ENCODE data around the gene ZFHX2. TPM values are rescaled to one million over a fixed set of nuclear protein-coding genes. Genes with fewer than 3 reads are reported as not detected.
"Not testable (repeated sequence)": the region's sequence is repeated elsewhere in the genome, so short reads cannot be mapped to it uniquely, and the experiment has no call there.

Gene ZFHX2
- polyA plus RNA-seq, 1 donor (not counting 4 experiments of a cell fraction or from before 2014, with no cell fraction given) = 0.18 TPM

GRCh38 chr14:23583761-23584526 lies 32.4 kb upstream of the ZFHX2 start:
- H3K9me3 ChIP-seq (ENCODE audit: control insufficient read depth, low read depth, low read length); H3K4me1 ChIP-seq (ENCODE audit: control insufficient read depth, extremely low read depth, insufficient read depth, low read length); H4K20me1 ChIP-seq (ENCODE audit: control insufficient read depth, extremely low read depth, insufficient read depth, low read length); DNase-seq (ENCODE audit: low read depth, low spot score); H3K27ac ChIP-seq (ENCODE audit: control insufficient read depth, insufficient read depth, low read length); H3K4me2 ChIP-seq (ENCODE audit: control insufficient read depth, extremely low read depth, insufficient read depth, low read depth, low read length); H3K9ac ChIP-seq (ENCODE audit: control insufficient read depth, extremely low read depth, insufficient read depth, low read length); H3K79me2 ChIP-seq (ENCODE audit: control insufficient read depth, insufficient read depth, low read length); H3K9me1 ChIP-seq (ENCODE audit: control insufficient read depth, extremely low read depth, insufficient read depth, low read length); H3K36me3 ChIP-seq (ENCODE audit: control insufficient read depth in 2 of 2, extremely low read depth in 1 of 2, insufficient read depth in 2 of 2, low read length in 2 of 2); H3K4me3 ChIP-seq (ENCODE audit: control insufficient read depth in 2 of 3, extremely low read depth in 1 of 3, insufficient read depth in 2 of 3, low read depth in 1 of 3, low read length in 3 of 3); H2AFZ ChIP-seq (ENCODE audit: control insufficient read depth, low read length); FAIRE-seq; dilution Hi-C loops (cut with MboI; ENCODE audit: extremely low pct_ligation_motif_present, low sequenced_read_pairs): not testable (repeated sequence)
- H3K27me3 ChIP-seq (ENCODE audit: control insufficient read depth, extremely low read depth, insufficient read depth, low read length) = peaks cover 10% of the 10 kb centered on the region

GRCh38 chr14:23582906-23583760 lies 31.6 kb upstream of the ZFHX2 start:
- no peak for TF ChIP-seq EZH2 (IDR thresholded peaks at IDR 0.05; ENCODE audit: low read length)
- TF ChIP-seq CTCF (optimal IDR thresholded peaks at IDR 0.05 in 1 of 3, IDR thresholded peaks at IDR 0.05 in 1 of 3, conservative IDR thresholded peaks at IDR 0.05 in 1 of 3; ENCODE audit: extremely low read depth in 1 of 3, insufficient read depth in 2 of 3, low read length in 3 of 3) = no peak
- dilution Hi-C loops (cut with MboI; ENCODE audit: extremely low pct_ligation_motif_present, low sequenced_read_pairs) = no loop called here
- no peak overlapping the region for H3K4me2 ChIP-seq (ENCODE audit: control insufficient read depth, extremely low read depth, insufficient read depth, low read depth, low read length)
- no peaks in the 10 kb centered on the region for H4K20me1 ChIP-seq (ENCODE audit: control insufficient read depth, extremely low read depth, insufficient read depth, low read length)
- no peaks in the 10 kb centered on the region for H3K36me3 ChIP-seq (ENCODE audit: control insufficient read depth in 2 of 2, extremely low read depth in 1 of 2, insufficient read depth in 2 of 2, low read length in 2 of 2)
- no peaks in the 10 kb centered on the region for H3K9me3 ChIP-seq (ENCODE audit: control insufficient read depth, low read depth, low read length)
- no peak overlapping the region for H3K27ac ChIP-seq (ENCODE audit: control insufficient read depth, insufficient read depth, low read length)
- no peak overlapping the region for H3K4me3 ChIP-seq (ENCODE audit: control insufficient read depth in 2 of 3, extremely low read depth in 1 of 3, insufficient read depth in 2 of 3, low read depth in 1 of 3, low read length in 3 of 3)
- H2AFZ ChIP-seq (ENCODE audit: control insufficient read depth, low read length) = no peak overlapping the region
- no peak for DNase-seq (ENCODE audit: low read depth, low spot score)
- FAIRE-seq = no peak
- no peaks in the 10 kb centered on the region for H3K79me2 ChIP-seq (ENCODE audit: control insufficient read depth, insufficient read depth, low read length)
- no peaks in the 10 kb centered on the region for H3K4me1 ChIP-seq (ENCODE audit: control insufficient read depth, extremely low read depth, insufficient read depth, low read length)
- H3K27me3 ChIP-seq (ENCODE audit: control insufficient read depth, extremely low read depth, insufficient read depth, low read length) = peaks cover 18% of the 10 kb centered on the region
- no peaks in the 10 kb centered on the region for H3K9me1 ChIP-seq (ENCODE audit: control insufficient read depth, extremely low read depth, insufficient read depth, low read length)
- H3K9ac ChIP-seq (ENCODE audit: control insufficient read depth, extremely low read depth, insufficient read depth, low read length) = no peak overlapping the region
